Measurements from ENCODE around the gene GRID1. TPM values are rescaled to one million over a fixed set of nuclear protein-coding genes. Genes with fewer than 3 reads are reported as not detected.

The GRID1 gene
- total RNA-seq, 1 experiment from 2014 or later = 0.37 TPM

- TF ChIP-seq MAX (CRISPR knock-in tag; IDR thresholded peaks at IDR 0.05) (no peak), RELA (CRISPR knock-in tag; IDR thresholded peaks at IDR 0.05; ENCODE audit: borderline replicate concordance) (no peak), E2F4 (CRISPR knock-in tag; IDR thresholded peaks at IDR 0.05; ENCODE audit: borderline replicate concordance, low read depth) (no peak)
Observed at GRCh38 chr10:86229811-86230556, 136.6 kb downstream of the GRID1 start (continued).

DNA sequence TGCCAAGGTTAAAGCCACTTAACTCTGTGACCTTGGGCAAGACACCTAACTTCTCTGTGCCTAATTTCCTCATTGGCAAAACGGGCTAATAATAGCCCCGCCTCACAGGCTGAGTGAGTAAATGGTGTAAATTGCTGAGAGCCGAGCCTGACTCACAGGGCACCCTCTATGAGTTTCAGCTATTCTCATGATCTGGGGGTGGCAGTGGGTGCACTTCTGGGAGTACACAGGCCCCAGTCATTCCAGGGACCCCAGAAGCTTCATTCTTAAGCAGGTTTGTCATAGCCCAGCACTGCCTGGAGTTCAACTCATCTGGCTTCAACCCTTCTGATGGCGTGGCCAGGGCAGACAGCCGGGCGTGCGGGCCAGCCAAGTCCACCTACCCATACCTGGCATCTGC, 137.2 kb downstream of the GRID1 start:
- ChIA-PET POLR2A (no interaction called here), CTCF (no interaction called here)
- no peak overlapping the region for H3K27ac Mint-ChIP-seq
- ATAC-seq (no peak), DNase-seq (ENCODE audit: low spot score) (no peak)
- peaks cover 36% of the 10 kb centered on the region for H3K4me1 Mint-ChIP-seq
- H3K4me3 Mint-ChIP-seq = no peak overlapping the region
- no peaks in the 10 kb centered on the region for H3K36me3 Mint-ChIP-seq
- TF ChIP-seq ZMAT4 (CRISPR knock-in tag; IDR thresholded peaks at IDR 0.05) (no peak), ZNF232 (CRISPR knock-in tag; IDR thresholded peaks at IDR 0.05) (no peak)
- no peaks in the 10 kb centered on the region for H3K9me3 Mint-ChIP-seq
- no peaks in the 10 kb centered on the region for H3K27me3 Mint-ChIP-seq (ENCODE audit: low read depth)

- Mint-ChIP-seq H3K9me3 (no peaks in the 10 kb centered on the region), H3K4me3 (no peak overlapping the region), H3K4me1 (peaks cover 19% of the 10 kb centered on the region), H3K27me3 (ENCODE audit: low read depth) (no peaks in the 10 kb centered on the region; the same call in 1 of the 2 replicates), H3K27ac (no peak overlapping the region), H3K36me3 (no peaks in the 10 kb centered on the region)
- DNase-seq (ENCODE audit: low spot score) = no peak
- POLR2A ChIA-PET = no interaction called here
- ATAC-seq = no peak
- CTCF ChIA-PET = interaction anchor here (0.9 to 1.1 kb wide), 3 partner anchors 35 to 121 kb away, joined by 3 to 4 read pairs (median 3); no protein-coding TSS in a partner anchor
- TF ChIP-seq, protein P1, sequence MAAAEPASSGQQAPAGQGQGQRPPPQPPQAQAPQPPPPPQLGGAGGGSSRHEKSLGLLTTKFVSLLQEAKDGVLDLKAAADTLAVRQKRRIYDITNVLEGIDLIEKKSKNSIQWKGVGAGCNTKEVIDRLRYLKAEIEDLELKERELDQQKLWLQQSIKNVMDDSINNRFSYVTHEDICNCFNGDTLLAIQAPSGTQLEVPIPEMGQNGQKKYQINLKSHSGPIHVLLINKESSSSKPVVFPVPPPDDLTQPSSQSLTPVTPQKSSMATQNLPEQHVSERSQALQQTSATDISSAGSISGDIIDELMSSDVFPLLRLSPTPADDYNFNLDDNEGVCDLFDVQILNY (CRISPR knock-in tag; IDR thresholded peaks at IDR 0.05) = no peak
- TF ChIP-seq ZBTB43 (CRISPR knock-in tag; IDR thresholded peaks at IDR 0.05) (no peak), TP53 (CRISPR knock-in tag; IDR thresholded peaks at IDR 0.05) (no peak), TEAD1 (CRISPR knock-in tag; IDR thresholded peaks at IDR 0.05) (no peak), ZNF263 (CRISPR knock-in tag; IDR thresholded peaks at IDR 0.05; ENCODE audit: low read depth) (no peak), OVOL2 (CRISPR knock-in tag; IDR thresholded peaks at IDR 0.05; ENCODE audit: borderline replicate concordance) (no peak), NR2C2 (CRISPR knock-in tag; IDR thresholded peaks at IDR 0.05) (no peak), NFATC4 (CRISPR knock-in tag; IDR thresholded peaks at IDR 0.05) (no peak), SMAD3 (CRISPR knock-in tag; IDR thresholded peaks at IDR 0.05; ENCODE audit: borderline replicate concordance) (no peak), ZBTB21 (CRISPR knock-in tag; IDR thresholded peaks at IDR 0.05; ENCODE audit: borderline replicate concordance) (no peak), ZNF425 (CRISPR knock-in tag; conservative IDR thresholded peaks at IDR 0.05) (no peak), CREM (CRISPR knock-in tag; IDR thresholded peaks at IDR 0.05) (no peak), CBFB (CRISPR knock-in tag; IDR thresholded peaks at IDR 0.05; ENCODE audit: low read depth) (no peak), RORB (CRISPR knock-in tag; IDR thresholded peaks at IDR 0.05) (no peak)
- TF ChIP-seq, protein P2, sequence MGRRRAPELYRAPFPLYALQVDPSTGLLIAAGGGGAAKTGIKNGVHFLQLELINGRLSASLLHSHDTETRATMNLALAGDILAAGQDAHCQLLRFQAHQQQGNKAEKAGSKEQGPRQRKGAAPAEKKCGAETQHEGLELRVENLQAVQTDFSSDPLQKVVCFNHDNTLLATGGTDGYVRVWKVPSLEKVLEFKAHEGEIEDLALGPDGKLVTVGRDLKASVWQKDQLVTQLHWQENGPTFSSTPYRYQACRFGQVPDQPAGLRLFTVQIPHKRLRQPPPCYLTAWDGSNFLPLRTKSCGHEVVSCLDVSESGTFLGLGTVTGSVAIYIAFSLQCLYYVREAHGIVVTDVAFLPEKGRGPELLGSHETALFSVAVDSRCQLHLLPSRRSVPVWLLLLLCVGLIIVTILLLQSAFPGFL (CRISPR knock-in tag; IDR thresholded peaks at IDR 0.05; ENCODE audit: borderline replicate concordance) = no peak
- TF ChIP-seq, protein P3, sequence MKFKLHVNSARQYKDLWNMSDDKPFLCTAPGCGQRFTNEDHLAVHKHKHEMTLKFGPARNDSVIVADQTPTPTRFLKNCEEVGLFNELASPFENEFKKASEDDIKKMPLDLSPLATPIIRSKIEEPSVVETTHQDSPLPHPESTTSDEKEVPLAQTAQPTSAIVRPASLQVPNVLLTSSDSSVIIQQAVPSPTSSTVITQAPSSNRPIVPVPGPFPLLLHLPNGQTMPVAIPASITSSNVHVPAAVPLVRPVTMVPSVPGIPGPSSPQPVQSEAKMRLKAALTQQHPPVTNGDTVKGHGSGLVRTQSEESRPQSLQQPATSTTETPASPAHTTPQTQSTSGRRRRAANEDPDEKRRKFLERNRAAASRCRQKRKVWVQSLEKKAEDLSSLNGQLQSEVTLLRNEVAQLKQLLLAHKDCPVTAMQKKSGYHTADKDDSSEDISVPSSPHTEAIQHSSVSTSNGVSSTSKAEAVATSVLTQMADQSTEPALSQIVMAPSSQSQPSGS (CRISPR knock-in tag; IDR thresholded peaks at IDR 0.05; ENCODE audit: borderline replicate concordance, low read depth) = no peak
- TF ChIP-seq, protein P4, sequence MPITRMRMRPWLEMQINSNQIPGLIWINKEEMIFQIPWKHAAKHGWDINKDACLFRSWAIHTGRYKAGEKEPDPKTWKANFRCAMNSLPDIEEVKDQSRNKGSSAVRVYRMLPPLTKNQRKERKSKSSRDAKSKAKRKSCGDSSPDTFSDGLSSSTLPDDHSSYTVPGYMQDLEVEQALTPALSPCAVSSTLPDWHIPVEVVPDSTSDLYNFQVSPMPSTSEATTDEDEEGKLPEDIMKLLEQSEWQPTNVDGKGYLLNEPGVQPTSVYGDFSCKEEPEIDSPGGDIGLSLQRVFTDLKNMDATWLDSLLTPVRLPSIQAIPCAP (CRISPR knock-in tag; IDR thresholded peaks at IDR 0.05) = no peak
Observed at GRCh38 chr10:86227501-86228258, 138.9 kb downstream of the GRID1 start.

Data from WTC11 (cell line).